ENCODE data around the gene PLEKHG7.
"Not testable (repeated sequence)": the region's sequence is repeated elsewhere in the genome, so short reads cannot be mapped to it uniquely, and the experiment has no call there.

The PLEKHG7 gene

DNA sequence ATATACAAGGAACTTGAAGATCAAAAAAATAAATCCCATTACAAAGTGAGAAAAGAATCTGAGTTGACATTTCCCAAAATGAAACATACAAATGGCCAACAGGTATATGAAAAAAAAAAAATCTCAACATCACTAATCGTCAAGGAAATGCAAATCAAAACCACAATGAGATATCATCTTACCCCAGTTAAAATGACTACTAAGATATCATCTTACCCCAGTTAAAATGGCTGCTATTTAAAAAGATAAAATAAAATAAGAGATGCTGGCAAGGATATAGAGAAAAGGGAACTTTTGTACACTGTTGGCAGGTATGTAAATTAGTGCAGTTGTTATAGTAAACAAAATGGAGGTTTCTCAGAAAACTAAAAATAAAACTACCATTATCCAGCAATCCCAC lies 44.4 kb downstream of the PLEKHG7 start:
- Histone ChIP-seq H3K9me3 (replicated peaks in 1 of 2; ENCODE audit: control insufficient read depth in 2 of 2, insufficient read depth in 1 of 2, low read depth in 1 of 2, low read length in 2 of 2) (no peaks in the 10 kb centered on the region), H3K4me1 (ENCODE audit: control insufficient read depth in 2 of 2, insufficient read depth in 1 of 2, low read depth in 1 of 2, low read length in 2 of 2) (no peaks in the 10 kb centered on the region), H2BK5ac (ENCODE audit: low read length) (no peak overlapping the region), H2BK12ac (ENCODE audit: low read length) (no peak overlapping the region), H2BK120ac (ENCODE audit: low read depth, low read length) (no peak overlapping the region), H2BK15ac (ENCODE audit: low read length) (no peak overlapping the region), H3K14ac (ENCODE audit: low read length) (no peak overlapping the region), H3K27ac (replicated peaks; ENCODE audit: low read length) (no peak overlapping the region), H3K27me3 (ENCODE audit: control insufficient read depth in 3 of 3, insufficient read depth in 3 of 3, low read depth in 1 of 3, low read length in 3 of 3) (no peaks in the 10 kb centered on the region), H3K4me2 (ENCODE audit: insufficient read depth, low read length, poor library complexity, severe bottlenecking) (no peak overlapping the region), H4K8ac (ENCODE audit: low read depth, low read length) (no peak overlapping the region), H3K23ac (ENCODE audit: low read depth, low read length, poor library complexity) (no peak overlapping the region), H2AK5ac (ENCODE audit: low read depth, low read length) (no peak overlapping the region), H3K4me3 (ENCODE audit: low read length in 2 of 2) (no peak overlapping the region), H3K9ac (ENCODE audit: low read depth, low read length, poor library complexity) (no peak overlapping the region), H3K18ac (ENCODE audit: low read length) (no peak overlapping the region), H3K36me3 (replicated peaks in 1 of 2; ENCODE audit: control insufficient read depth in 2 of 2, insufficient read depth in 2 of 2, low read length in 2 of 2) (no peaks in the 10 kb centered on the region), H3K79me1 (ENCODE audit: low read depth, low read length) (no peaks in the 10 kb centered on the region), H2AFZ (ENCODE audit: low read length) (no peak overlapping the region), H4K91ac (ENCODE audit: low read depth, low read length, poor library complexity) (no peak overlapping the region), H3K4ac (ENCODE audit: low read length) (no peak overlapping the region)
- WGBS, 2 donors (ENCODE audit: extremely low coverage in 2 of 2, insufficient read length in 2 of 2, insufficient replicate concordance in 1 of 2), result no CpG with 5 or more reads among the region's 1 CpG
- DNase-seq (ENCODE audit: low spot score), result no peak

DNA sequence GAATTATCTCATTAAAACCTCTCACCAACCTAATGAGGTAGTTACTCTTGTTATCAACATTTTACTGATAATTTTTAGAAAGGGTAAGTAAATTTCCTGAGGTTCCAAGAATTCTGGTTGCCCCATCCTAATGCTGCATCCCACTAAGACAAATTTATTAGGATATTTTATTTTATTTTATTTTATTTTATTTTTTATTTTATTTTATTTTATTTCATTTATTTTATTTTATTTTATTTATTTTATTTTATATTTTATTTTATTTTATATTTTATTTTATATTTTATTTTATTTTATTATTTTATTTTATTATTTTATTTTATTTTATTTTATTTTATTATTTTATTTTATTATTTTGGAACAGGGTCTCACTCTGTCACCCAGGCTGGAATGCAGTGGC lies 46.9 kb downstream of the PLEKHG7 start:
- H2BK5ac ChIP-seq (ENCODE audit: low read length); H3K23ac ChIP-seq (ENCODE audit: low read depth, low read length, poor library complexity); H2BK15ac ChIP-seq (ENCODE audit: low read length); H3K14ac ChIP-seq (ENCODE audit: low read length); H3K9me3 ChIP-seq (replicated peaks in 1 of 2; ENCODE audit: control insufficient read depth in 2 of 2, insufficient read depth in 1 of 2, low read depth in 1 of 2, low read length in 2 of 2); H4K8ac ChIP-seq (ENCODE audit: low read depth, low read length); H3K27ac ChIP-seq (replicated peaks; ENCODE audit: low read length); DNase-seq (ENCODE audit: low spot score); H3K4me3 ChIP-seq (ENCODE audit: low read length in 2 of 2); H2BK120ac ChIP-seq (ENCODE audit: low read depth, low read length); H3K4me2 ChIP-seq (ENCODE audit: insufficient read depth, low read length, poor library complexity, severe bottlenecking); H3K79me1 ChIP-seq (ENCODE audit: low read depth, low read length); H3K4me1 ChIP-seq (ENCODE audit: control insufficient read depth in 2 of 2, insufficient read depth in 1 of 2, low read depth in 1 of 2, low read length in 2 of 2); H3K9ac ChIP-seq (ENCODE audit: low read depth, low read length, poor library complexity); H2BK12ac ChIP-seq (ENCODE audit: low read length); H3K27me3 ChIP-seq (ENCODE audit: control insufficient read depth in 3 of 3, insufficient read depth in 3 of 3, low read depth in 1 of 3, low read length in 3 of 3); H2AK5ac ChIP-seq (ENCODE audit: low read depth, low read length); H3K18ac ChIP-seq (ENCODE audit: low read length); H4K91ac ChIP-seq (ENCODE audit: low read depth, low read length, poor library complexity); H3K4ac ChIP-seq (ENCODE audit: low read length); H3K36me3 ChIP-seq (replicated peaks in 1 of 2; ENCODE audit: control insufficient read depth in 2 of 2, insufficient read depth in 2 of 2, low read length in 2 of 2); H2AFZ ChIP-seq (ENCODE audit: low read length): not testable (repeated sequence)

DNA sequence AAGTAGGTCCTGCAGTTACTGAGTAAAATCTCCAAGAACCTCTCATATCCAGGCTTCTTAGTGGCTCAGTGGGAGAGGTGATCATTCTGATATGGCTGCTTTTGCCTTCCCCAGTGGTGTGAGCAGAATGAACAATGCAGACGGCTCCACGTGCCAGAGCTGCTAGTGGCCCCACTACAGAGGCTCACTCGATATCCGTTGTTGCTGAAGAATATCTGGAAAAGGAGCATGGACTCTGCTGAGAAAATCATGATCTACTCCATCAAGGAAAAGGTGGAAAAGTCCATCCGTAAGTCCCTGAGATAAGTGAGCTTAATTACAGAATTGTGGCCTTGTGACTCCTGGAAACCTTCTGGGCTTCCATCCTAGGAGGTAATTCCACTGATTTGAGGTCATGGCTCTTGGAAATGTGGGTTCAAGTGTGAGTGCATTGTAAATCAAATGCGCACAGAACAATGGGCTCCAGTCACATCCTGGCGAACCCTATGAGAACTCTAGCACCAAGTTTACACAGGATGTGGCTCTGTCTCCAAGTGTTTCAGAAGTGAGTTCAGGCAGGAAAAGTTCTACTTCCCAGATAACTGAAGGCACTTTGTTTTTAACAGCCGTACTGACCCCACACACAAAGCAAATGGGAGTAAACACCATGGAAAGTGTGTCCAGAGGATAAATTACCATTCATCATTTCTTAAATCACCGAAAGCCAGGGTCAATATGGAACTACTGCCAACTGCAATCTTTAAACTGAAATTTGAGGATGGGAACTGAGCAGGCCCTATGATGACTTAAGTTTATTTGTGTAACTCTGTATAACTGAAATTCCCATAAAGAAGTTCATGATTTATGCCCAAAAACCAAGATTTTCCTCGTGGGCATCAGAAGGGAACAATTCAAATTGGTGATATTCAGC lies 51.4 kb downstream of the PLEKHG7 start:
- Histone ChIP-seq H3K4ac (ENCODE audit: low read length) (no peak overlapping the region), H3K4me1 (ENCODE audit: control insufficient read depth in 2 of 2, insufficient read depth in 1 of 2, low read depth in 1 of 2, low read length in 2 of 2) (no peaks in the 10 kb centered on the region), H2BK120ac (ENCODE audit: low read depth, low read length) (no peak overlapping the region), H3K4me3 (ENCODE audit: low read length in 2 of 2) (no peak overlapping the region), H3K27ac (replicated peaks; ENCODE audit: low read length) (no peak overlapping the region), H3K4me2 (ENCODE audit: insufficient read depth, low read length, poor library complexity, severe bottlenecking) (no peak overlapping the region), H2BK15ac (ENCODE audit: low read length) (no peak overlapping the region), H3K18ac (ENCODE audit: low read length) (no peak overlapping the region), H3K9ac (ENCODE audit: low read depth, low read length, poor library complexity) (no peak overlapping the region), H2BK12ac (ENCODE audit: low read length) (no peak overlapping the region), H3K9me3 (replicated peaks in 1 of 2; ENCODE audit: control insufficient read depth in 2 of 2, insufficient read depth in 1 of 2, low read depth in 1 of 2, low read length in 2 of 2) (no peaks in the 10 kb centered on the region), H4K8ac (ENCODE audit: low read depth, low read length) (no peak overlapping the region), H3K79me1 (ENCODE audit: low read depth, low read length) (no peaks in the 10 kb centered on the region), H4K91ac (ENCODE audit: low read depth, low read length, poor library complexity) (no peak overlapping the region), H3K23ac (ENCODE audit: low read depth, low read length, poor library complexity) (no peak overlapping the region), H3K14ac (ENCODE audit: low read length) (no peak overlapping the region), H3K36me3 (replicated peaks in 1 of 2; ENCODE audit: control insufficient read depth in 2 of 2, insufficient read depth in 2 of 2, low read length in 2 of 2) (no peaks in the 10 kb centered on the region), H2BK5ac (ENCODE audit: low read length) (no peak overlapping the region), H2AFZ (ENCODE audit: low read length) (no peak overlapping the region), H3K27me3 (ENCODE audit: control insufficient read depth in 3 of 3, insufficient read depth in 3 of 3, low read depth in 1 of 3, low read length in 3 of 3) (no peaks in the 10 kb centered on the region), H2AK5ac (ENCODE audit: low read depth, low read length) (no peak overlapping the region)
- no peak for DNase-seq (ENCODE audit: low spot score)
- WGBS, 2 donors (ENCODE audit: extremely low coverage in 2 of 2, insufficient read length in 2 of 2, insufficient replicate concordance in 1 of 2), result no CpG with 5 or more reads among the region's 10 CpGs

DNA sequence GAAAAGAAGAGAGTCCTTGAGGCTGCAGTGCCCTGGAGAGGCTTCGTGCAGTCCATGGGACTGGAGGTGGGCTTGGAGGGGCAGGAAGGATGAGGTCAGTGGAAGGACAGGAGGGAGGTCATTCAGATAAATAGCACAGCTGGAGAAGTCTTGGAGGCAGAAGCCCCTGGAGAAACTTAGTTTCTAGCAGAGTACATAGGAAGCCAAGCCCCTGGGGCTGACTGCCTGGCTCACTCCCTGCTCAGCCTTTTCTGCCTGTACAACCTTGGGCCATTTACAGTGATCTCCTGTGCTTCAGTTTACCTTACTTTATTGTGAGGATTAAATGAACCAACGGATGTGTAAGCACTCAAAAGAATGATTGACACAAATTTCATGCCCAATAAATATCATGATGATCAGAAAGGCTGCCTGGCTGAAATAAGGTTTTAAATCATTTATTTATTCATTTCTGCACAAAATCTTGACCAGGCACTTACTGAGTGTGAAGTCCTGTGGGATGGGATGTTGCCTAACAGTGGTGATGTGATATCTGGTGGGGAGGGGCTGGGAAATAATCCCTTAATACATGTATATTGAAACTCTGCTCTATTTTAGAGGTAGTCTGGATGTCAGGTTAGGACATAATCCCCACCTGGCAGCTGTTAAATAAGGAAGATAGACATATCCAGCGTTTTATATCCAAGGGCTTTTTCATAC lies 54.3 kb downstream of the PLEKHG7 start:
- no peak for DNase-seq (ENCODE audit: low spot score)
- WGBS, 2 donors (ENCODE audit: extremely low coverage in 2 of 2, insufficient read length in 2 of 2, insufficient replicate concordance in 1 of 2), result no CpG with 5 or more reads among the region's 3 CpGs
- Histone ChIP-seq H3K27me3 (ENCODE audit: control insufficient read depth in 3 of 3, insufficient read depth in 3 of 3, low read depth in 1 of 3, low read length in 3 of 3) (no peaks in the 10 kb centered on the region), H3K36me3 (replicated peaks in 1 of 2; ENCODE audit: control insufficient read depth in 2 of 2, insufficient read depth in 2 of 2, low read length in 2 of 2) (no peaks in the 10 kb centered on the region), H3K18ac (ENCODE audit: low read length) (no peak overlapping the region), H3K4me1 (ENCODE audit: control insufficient read depth in 2 of 2, insufficient read depth in 1 of 2, low read depth in 1 of 2, low read length in 2 of 2) (no peaks in the 10 kb centered on the region), H2BK5ac (ENCODE audit: low read length) (no peak overlapping the region), H3K14ac (ENCODE audit: low read length) (no peak overlapping the region), H2AFZ (ENCODE audit: low read length) (no peak overlapping the region), H3K4me3 (ENCODE audit: low read length in 2 of 2) (no peak overlapping the region), H4K8ac (ENCODE audit: low read depth, low read length) (no peak overlapping the region), H4K91ac (ENCODE audit: low read depth, low read length, poor library complexity) (no peak overlapping the region), H3K9ac (ENCODE audit: low read depth, low read length, poor library complexity) (no peak overlapping the region), H2BK120ac (ENCODE audit: low read depth, low read length) (no peak overlapping the region), H3K9me3 (replicated peaks in 1 of 2; ENCODE audit: control insufficient read depth in 2 of 2, insufficient read depth in 1 of 2, low read depth in 1 of 2, low read length in 2 of 2) (no peaks in the 10 kb centered on the region), H3K4me2 (ENCODE audit: insufficient read depth, low read length, poor library complexity, severe bottlenecking) (no peak overlapping the region), H2AK5ac (ENCODE audit: low read depth, low read length) (no peak overlapping the region), H2BK15ac (ENCODE audit: low read length) (no peak overlapping the region), H3K27ac (replicated peaks; ENCODE audit: low read length) (no peak overlapping the region), H3K23ac (ENCODE audit: low read depth, low read length, poor library complexity) (no peak overlapping the region), H3K79me1 (ENCODE audit: low read depth, low read length) (no peaks in the 10 kb centered on the region), H3K4ac (ENCODE audit: low read length) (no peak overlapping the region), H2BK12ac (ENCODE audit: low read length) (no peak overlapping the region)
